GM12892 (cell line): ENCODE data around the gene MROH8.

ENCODE experiments used
- POLR2A ChIP-seq: IDR thresholded peaks from 2 replicates; pipeline ENCODE4 v1.6.1; 2011; ENCODE audit warnings: low read depth, low read length, control low read depth
- POLR2AphosphoS5 ChIP-seq: IDR thresholded peaks from 2 replicates; pipeline ENCODE4 v1.6.1; 2011; ENCODE audit warnings: low read depth, low read length, control low read depth

DNA sequence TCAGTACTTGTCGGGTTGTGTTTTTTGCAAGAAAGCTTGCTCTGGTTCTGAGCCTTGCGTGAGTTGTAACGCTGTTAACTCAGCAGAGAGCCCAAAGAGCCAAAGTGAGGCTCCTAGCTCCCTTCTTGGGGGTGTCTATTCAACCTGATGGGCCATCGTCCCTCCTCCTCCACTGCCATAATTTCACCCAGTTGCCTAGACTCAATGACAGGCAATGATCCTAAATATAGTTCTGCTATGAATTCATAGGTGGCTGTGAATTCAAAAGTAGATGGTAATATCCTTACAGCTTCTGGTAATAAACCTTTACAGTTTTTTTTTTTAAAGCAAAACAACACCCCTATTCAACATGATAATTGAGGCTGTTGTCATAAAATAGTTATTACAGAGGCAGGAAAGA is 42.7 kb upstream of the MROH8 start:
- TF ChIP-seq POLR2AphosphoS5 (no peak), POLR2A (no peak)
